Hepatocyte (in vitro differentiated cells): Measurements from ENCODE around the gene ACACA. TPM values are rescaled to one million over a fixed set of nuclear protein-coding genes. Genes with fewer than 3 reads are reported as not detected.
A peak's percentile ranks its signal among the peaks of the same experiment; 100 is the strongest.

Source experiments
- DNase-seq: peaks from one replicate; pipeline ENCODE4 v3.0.0-alpha.2; 2016; ENCODE audit warnings: low spot score
- H2AFZ ChIP-seq: fragments of 200-600 bp; sonication (generic); 2 replicates; pipeline ENCODE4 v1.6.0; 2016; ENCODE audit warnings: antibody characterized with exemption, mild to moderate bottlenecking
- H3K27ac ChIP-seq: fragments of 200-600 bp; sonication (generic); 2 replicates; pipeline ENCODE4 v1.5.1; 2016; ENCODE audit warnings: mild to moderate bottlenecking
- H3K27me3 ChIP-seq: fragments of 200-600 bp; sonication (generic); 2 replicates; pipeline ENCODE4 v1.6.1; 2016
- H3K36me3 ChIP-seq: fragments of 200-600 bp; sonication (generic); replicated peaks from 2 replicates; pipeline ENCODE4 v1.5.1; 2016; ENCODE audit warnings: low read depth; ENCODE audit not compliant: insufficient read depth
- H3K4me1 ChIP-seq: fragments of 200-600 bp; sonication (generic); 2 replicates; pipeline ENCODE4 v1.5.1; 2016; ENCODE audit warnings: mild to moderate bottlenecking, moderate library complexity; ENCODE audit not compliant: insufficient read depth
- H3K4me2 ChIP-seq: fragments of 200-600 bp; sonication (generic); 2 replicates; pipeline ENCODE4 v1.6.0; 2016
- H3K4me3 ChIP-seq: fragments of 200-600 bp; sonication (generic); 2 replicates; pipeline ENCODE4 v1.5.1; 2016; ENCODE audit warnings: mild to moderate bottlenecking
- H3K79me2 ChIP-seq: fragments of 200-600 bp; sonication (generic); 2 replicates; pipeline ENCODE4 v1.6.0; 2017; ENCODE audit warnings: mild to moderate bottlenecking
- H3K9me2 ChIP-seq: fragments of 200-600 bp; sonication (generic); replicated peaks from 2 replicates; pipeline ENCODE4 v1.6.0; 2017; ENCODE audit warnings: mild to moderate bottlenecking; ENCODE audit not compliant: insufficient read depth
- H3K9me3 ChIP-seq: fragments of 200-600 bp; sonication (generic); 2 replicates; pipeline ENCODE4 v1.5.1; 2016; ENCODE audit warnings: low read depth, mild to moderate bottlenecking
- H4K20me1 ChIP-seq: fragments of 200-600 bp; sonication (generic); 2 replicates; pipeline ENCODE4 v1.6.0; 2016; ENCODE audit warnings: mild to moderate bottlenecking; ENCODE audit not compliant: insufficient read depth, poor library complexity, severe bottlenecking
- EZH2 ChIP-seq: fragments of 200-600 bp; sonication (generic); IDR thresholded peaks from 2 replicates; pipeline ENCODE4 v1.6.1; 2016; ENCODE audit warnings: antibody characterized with exemption, mild to moderate bottlenecking, borderline replicate concordance
- EZH2phosphoT487 ChIP-seq: fragments of 200-600 bp; sonication (generic); IDR thresholded peaks from one replicate; pipeline ENCODE4 v1.6.1; 2018; ENCODE audit warnings: antibody characterized with exemption, mild to moderate bottlenecking, low read depth, moderate library complexity; ENCODE audit not compliant: unreplicated experiment, severe bottlenecking
- WGBS: methylation state at CpG from one replicate; pipeline ENCODE4 v1.1.6; 2016; ENCODE audit warnings: low lambda C conversion rate; ENCODE audit errors: missing lambda C conversion rate; 5-methylcytosine and 5-hydroxymethylcytosine counted together
- polyA plus RNA-seq: library from polyadenylated mRNA; unstranded; fragments of >200 nt; fragmentation: Nextera tagmentation; extraction: Ambion mirVana; gene quantifications from 2 replicates; pipeline ENCODE4 v1.2.1, GENCODE V29; 2016
- total RNA-seq: library from RNA; depleted of rRNA; stranded (reverse); fragments of >200 nt; gene quantifications from 2 replicates; pipeline ENCODE4 v1.2.3, GENCODE V29; 2014
- TF ChIP-seq, protein P1 (sequence below): fragments of 200-600 bp; sonication (generic); IDR thresholded peaks from 2 replicates; pipeline ENCODE4 v1.5.1; 2016; ENCODE audit warnings: antibody characterized with exemption, mild to moderate bottlenecking; ENCODE audit not compliant: poor library complexity

ACACA gene
- total and polyA plus RNA-seq, 2 experiments from 2014 or later = 37.4 to 53.8 TPM

DNA sequence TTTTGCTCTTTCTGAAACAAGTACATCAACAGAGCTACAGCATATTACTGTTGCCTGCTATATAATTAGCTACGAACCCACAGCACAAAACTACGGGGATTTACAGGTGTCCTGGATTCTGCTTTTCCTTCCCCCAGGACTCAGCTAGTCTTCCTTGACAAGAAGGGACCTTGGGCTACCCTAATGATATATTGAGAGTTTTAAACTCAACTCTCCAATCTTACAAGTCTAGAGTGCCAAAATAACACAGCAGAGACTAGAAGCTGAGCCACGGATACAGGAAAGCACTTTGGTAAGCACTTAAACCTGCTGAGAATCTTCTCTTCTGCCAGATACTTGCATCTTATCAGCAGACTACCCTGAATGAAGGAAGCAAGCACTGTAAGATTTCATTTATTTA, 192.2 kb downstream of the ACACA start:
- Histone ChIP-seq H3K9me2 (no peaks in the 10 kb centered on the region), H3K9me3 (no peaks in the 10 kb centered on the region), H3K4me2 (no peak overlapping the region), H3K36me3 (no peaks in the 10 kb centered on the region), H3K79me2 (no peaks in the 10 kb centered on the region), H3K4me1 (no peaks in the 10 kb centered on the region), H3K27me3 (no peaks in the 10 kb centered on the region), H3K4me3 (no peak overlapping the region), H2AFZ (no peak overlapping the region), H4K20me1 (no peaks in the 10 kb centered on the region), H3K27ac (no peak overlapping the region)
- DNase-seq = no peak
- 79% methylated on average over 3 of the region's 3 CpGs for WGBS
- TF ChIP-seq, protein P1, sequence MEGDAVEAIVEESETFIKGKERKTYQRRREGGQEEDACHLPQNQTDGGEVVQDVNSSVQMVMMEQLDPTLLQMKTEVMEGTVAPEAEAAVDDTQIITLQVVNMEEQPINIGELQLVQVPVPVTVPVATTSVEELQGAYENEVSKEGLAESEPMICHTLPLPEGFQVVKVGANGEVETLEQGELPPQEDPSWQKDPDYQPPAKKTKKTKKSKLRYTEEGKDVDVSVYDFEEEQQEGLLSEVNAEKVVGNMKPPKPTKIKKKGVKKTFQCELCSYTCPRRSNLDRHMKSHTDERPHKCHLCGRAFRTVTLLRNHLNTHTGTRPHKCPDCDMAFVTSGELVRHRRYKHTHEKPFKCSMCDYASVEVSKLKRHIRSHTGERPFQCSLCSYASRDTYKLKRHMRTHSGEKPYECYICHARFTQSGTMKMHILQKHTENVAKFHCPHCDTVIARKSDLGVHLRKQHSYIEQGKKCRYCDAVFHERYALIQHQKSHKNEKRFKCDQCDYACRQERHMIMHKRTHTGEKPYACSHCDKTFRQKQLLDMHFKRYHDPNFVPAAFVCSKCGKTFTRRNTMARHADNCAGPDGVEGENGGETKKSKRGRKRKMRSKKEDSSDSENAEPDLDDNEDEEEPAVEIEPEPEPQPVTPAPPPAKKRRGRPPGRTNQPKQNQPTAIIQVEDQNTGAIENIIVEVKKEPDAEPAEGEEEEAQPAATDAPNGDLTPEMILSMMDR = no peak
- TF ChIP-seq EZH2phosphoT487 = no peak
- TF ChIP-seq EZH2 = no peak

DNA sequence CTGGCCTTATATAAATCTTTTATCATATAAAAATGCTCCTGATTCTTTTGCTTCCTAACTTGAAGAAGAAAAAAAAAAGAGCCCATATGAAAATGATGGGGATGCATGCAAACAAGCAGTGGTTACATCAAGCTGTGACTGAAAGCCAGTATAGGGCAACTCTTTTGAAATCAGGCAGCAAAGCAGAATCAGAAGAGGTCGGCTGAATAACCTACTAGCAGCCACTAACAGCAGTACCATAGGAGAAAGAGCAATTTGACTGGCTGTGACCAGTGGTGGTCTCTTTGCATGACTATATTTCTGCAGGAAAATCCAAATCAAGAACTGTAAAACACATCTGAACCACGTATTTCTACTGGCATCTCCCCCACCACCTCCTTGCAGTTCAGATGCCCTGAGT, 192.7 kb downstream of the ACACA start:
- Histone ChIP-seq H3K4me3 (no peak overlapping the region), H3K9me3 (no peaks in the 10 kb centered on the region), H3K27me3 (no peaks in the 10 kb centered on the region), H3K4me2 (no peak overlapping the region), H3K79me2 (no peaks in the 10 kb centered on the region), H3K36me3 (no peaks in the 10 kb centered on the region), H3K4me1 (no peaks in the 10 kb centered on the region), H2AFZ (no peak overlapping the region), H3K9me2 (no peaks in the 10 kb centered on the region), H3K27ac (no peak overlapping the region), H4K20me1 (no peaks in the 10 kb centered on the region)
- DNase-seq = no peak
- no peak for TF ChIP-seq EZH2
- TF ChIP-seq EZH2phosphoT487 = no peak
- TF ChIP-seq, protein P1 = no peak
- 85% methylated on average over 2 of the region's 2 CpGs for WGBS

- Histone ChIP-seq H3K27ac (no peak overlapping the region), H4K20me1 (no peaks in the 10 kb centered on the region), H3K9me3 (no peaks in the 10 kb centered on the region), H3K79me2 (no peaks in the 10 kb centered on the region), H3K4me2 (no peak overlapping the region), H3K27me3 (no peaks in the 10 kb centered on the region), H3K9me2 (no peaks in the 10 kb centered on the region), H2AFZ (no peak overlapping the region), H3K36me3 (no peaks in the 10 kb centered on the region), H3K4me1 (no peaks in the 10 kb centered on the region), H3K4me3 (no peak overlapping the region)
- 80% methylated on average over 2 of the region's 2 CpGs for WGBS
- TF ChIP-seq, protein P1 = peak; percentile 12
- TF ChIP-seq EZH2 = no peak
- DNase-seq = no peak
Observed at GRCh38 chr17:37212179-37212578, 194.5 kb downstream of the ACACA start.

DNA sequence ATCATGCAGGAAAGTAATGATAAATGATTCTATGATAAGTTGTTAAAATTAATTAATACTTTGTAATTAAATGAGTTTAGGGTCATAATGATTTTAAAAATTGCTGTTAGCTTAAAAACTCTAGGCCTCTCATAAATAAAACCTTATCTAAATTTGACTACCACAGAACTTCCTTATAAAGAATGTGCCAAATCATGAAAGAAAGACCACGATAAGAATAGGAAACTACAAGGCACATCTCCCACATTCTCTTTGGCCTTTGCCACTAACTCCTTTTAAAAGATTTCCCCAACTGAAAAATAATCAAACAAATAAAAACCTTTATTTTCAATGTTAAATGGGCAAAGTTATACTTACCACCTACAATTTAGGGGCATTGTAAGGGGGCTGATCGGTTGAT, 195.5 kb downstream of the ACACA start:
- Histone ChIP-seq H3K4me1 (no peaks in the 10 kb centered on the region), H4K20me1 (no peaks in the 10 kb centered on the region), H3K27ac (no peak overlapping the region), H3K9me3 (no peaks in the 10 kb centered on the region), H3K36me3 (no peaks in the 10 kb centered on the region), H3K27me3 (no peaks in the 10 kb centered on the region), H3K4me3 (no peak overlapping the region), H3K4me2 (no peak overlapping the region), H3K9me2 (no peaks in the 10 kb centered on the region), H3K79me2 (no peaks in the 10 kb centered on the region), H2AFZ (no peak overlapping the region)
- 89% methylated on average over 2 of the region's 2 CpGs for whole genome bisulfite sequencing
- TF ChIP-seq EZH2phosphoT487 = no peak
- TF ChIP-seq, protein P1 = no peak
- no peak for TF ChIP-seq EZH2
- no peak for DNase-seq
